ENCODE results near the gene KCNK3. TPM values are rescaled to one million over a fixed set of nuclear protein-coding genes. Genes with fewer than 3 reads are reported as not detected.

Gene KCNK3
- total RNA-seq, 1 experiment from 2014 or later: 0.09 TPM

DNA sequence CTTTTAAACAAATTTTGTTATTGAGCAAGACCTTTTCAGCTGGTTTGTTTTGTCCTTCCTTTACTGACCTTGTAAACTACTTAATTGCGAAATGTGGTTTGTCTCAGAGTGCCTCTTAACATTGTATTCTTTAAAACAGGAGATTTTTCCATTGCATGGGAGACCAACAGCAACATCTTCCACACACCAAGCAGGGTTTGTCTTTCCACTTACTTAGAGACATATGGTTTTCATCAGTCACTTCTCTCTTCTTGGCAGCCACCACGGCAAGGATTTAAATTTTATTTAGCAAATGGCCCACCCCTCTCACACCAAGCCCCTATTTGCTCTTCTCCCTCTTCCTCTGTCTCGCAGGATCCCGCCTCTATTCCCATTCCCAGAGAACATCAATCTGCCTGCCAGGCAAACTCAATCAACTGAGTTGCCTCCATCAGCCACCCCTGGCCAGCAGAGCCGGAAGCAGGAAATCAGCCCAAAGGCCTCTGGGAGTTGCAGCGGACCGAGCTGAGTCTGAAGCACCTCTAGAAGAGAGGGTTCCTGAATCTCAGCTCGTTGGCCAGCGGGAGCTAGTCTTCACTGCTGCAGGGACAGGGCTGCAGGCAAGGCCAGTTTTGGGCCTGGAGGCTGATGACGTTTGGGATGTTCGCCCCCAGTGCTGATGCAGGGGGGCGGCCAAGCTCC, 40.0 kb upstream of the KCNK3 start:
- no peaks in the 10 kb centered on the region for H4K20me1 ChIP-seq (ENCODE audit: control insufficient read depth, insufficient read depth, insufficient read length)
- peaks cover 26% of the 10 kb centered on the region for H3K27me3 Mint-ChIP-seq (ENCODE audit: low read depth)
- no peaks in the 10 kb centered on the region for H3K36me3 Mint-ChIP-seq (ENCODE audit: insufficient read depth in 1 of 3, low read depth in 3 of 3)
- H3K9ac ChIP-seq (ENCODE audit: extremely low read depth, insufficient read length, low read length): no peak overlapping the region
- H3K56ac ChIP-seq (ENCODE audit: insufficient read length, low read depth, low read length): no peak overlapping the region
- no peak overlapping the region for H3K4me2 ChIP-seq (ENCODE audit: insufficient read depth, insufficient read length, low read length)
- DNase-seq: peak; percentile 15
- peaks cover 22 to 34% of the 10 kb centered on the region in 2 experiments for H3K4me1 Mint-ChIP-seq
- H3K79me1 ChIP-seq (ENCODE audit: insufficient read depth, low read depth, low read length, poor library complexity, severe bottlenecking): no peaks in the 10 kb centered on the region
- no peak overlapping the region for H2BK20ac ChIP-seq (ENCODE audit: low read depth, low read length, poor library complexity, severe bottlenecking)
- H3T11ph ChIP-seq (ENCODE audit: low read length): no peak overlapping the region
- H3K9me3 Mint-ChIP-seq: peaks cover 0 to 3% of the 10 kb centered on the region in 2 experiments; a peak in 2 of 5 replicates
- no peak overlapping the region for H4K91ac ChIP-seq (ENCODE audit: insufficient read length, low read depth, low read length)
- no peak overlapping the region for H3K23ac ChIP-seq (ENCODE audit: insufficient read length, low read depth, low read length)
- no peaks in the 10 kb centered on the region for H3K23me2 ChIP-seq (ENCODE audit: insufficient read length, low read depth, low read length, poor library complexity, severe bottlenecking)
- no peaks in the 10 kb centered on the region for H3K27me3 ChIP-seq (ENCODE audit: insufficient read depth, low read length)
- no peaks in the 10 kb centered on the region for H3K9me3 ChIP-seq (ENCODE audit: control insufficient read depth, low read depth, low read length)
- H2AK5ac ChIP-seq (ENCODE audit: insufficient read length, low read length): no peak overlapping the region
- H4K5ac ChIP-seq (ENCODE audit: insufficient read length, low read depth, low read length): no peak overlapping the region
- peaks cover 3% of the 10 kb centered on the region; the same call in 1 of the 2 replicates for H3K4me1 ChIP-seq (ENCODE audit: insufficient read depth, low read length)
- H2BK15ac ChIP-seq (ENCODE audit: low read depth, low read length): no peak overlapping the region
- H3K27ac Mint-ChIP-seq: no peak overlapping the region
- H3K14ac ChIP-seq (ENCODE audit: insufficient read depth, low read length): no peak overlapping the region
- H2AFZ ChIP-seq (ENCODE audit: low read length): no peak overlapping the region
- H2BK120ac ChIP-seq (ENCODE audit: low read depth, low read length, poor library complexity, severe bottlenecking): no peak overlapping the region
- H2BK12ac ChIP-seq (ENCODE audit: insufficient read length, low read depth, low read length): no peak overlapping the region
- no peak overlapping the region; a peak in 1 of 5 replicates for H3K4me3 Mint-ChIP-seq
- H3K27ac ChIP-seq (ENCODE audit: insufficient read length, low read depth, low read length): no peak overlapping the region
- H4K8ac ChIP-seq (replicated peaks; ENCODE audit: insufficient read length, low read depth, low read length): no peak overlapping the region
- no CpG with 5 or more reads among the region's 12 CpGs for WGBS (ENCODE audit: extremely low coverage, insufficient read length, low lambda C conversion rate)
- no peaks in the 10 kb centered on the region for H3K79me2 ChIP-seq (ENCODE audit: insufficient read depth, low read length)
- H3K4ac ChIP-seq (ENCODE audit: low read depth, low read length): no peak overlapping the region
- H3K18ac ChIP-seq (ENCODE audit: insufficient read length, low read depth, low read length): no peak overlapping the region
- TF ChIP-seq, protein P1, sequence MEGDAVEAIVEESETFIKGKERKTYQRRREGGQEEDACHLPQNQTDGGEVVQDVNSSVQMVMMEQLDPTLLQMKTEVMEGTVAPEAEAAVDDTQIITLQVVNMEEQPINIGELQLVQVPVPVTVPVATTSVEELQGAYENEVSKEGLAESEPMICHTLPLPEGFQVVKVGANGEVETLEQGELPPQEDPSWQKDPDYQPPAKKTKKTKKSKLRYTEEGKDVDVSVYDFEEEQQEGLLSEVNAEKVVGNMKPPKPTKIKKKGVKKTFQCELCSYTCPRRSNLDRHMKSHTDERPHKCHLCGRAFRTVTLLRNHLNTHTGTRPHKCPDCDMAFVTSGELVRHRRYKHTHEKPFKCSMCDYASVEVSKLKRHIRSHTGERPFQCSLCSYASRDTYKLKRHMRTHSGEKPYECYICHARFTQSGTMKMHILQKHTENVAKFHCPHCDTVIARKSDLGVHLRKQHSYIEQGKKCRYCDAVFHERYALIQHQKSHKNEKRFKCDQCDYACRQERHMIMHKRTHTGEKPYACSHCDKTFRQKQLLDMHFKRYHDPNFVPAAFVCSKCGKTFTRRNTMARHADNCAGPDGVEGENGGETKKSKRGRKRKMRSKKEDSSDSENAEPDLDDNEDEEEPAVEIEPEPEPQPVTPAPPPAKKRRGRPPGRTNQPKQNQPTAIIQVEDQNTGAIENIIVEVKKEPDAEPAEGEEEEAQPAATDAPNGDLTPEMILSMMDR (conservative IDR thresholded peaks at IDR 0.05): no peak
- H2BK5ac ChIP-seq (ENCODE audit: insufficient read length, low read length): no peak overlapping the region

All from H9 (cell line).